GM12878 (cell line): ENCODE data around the gene C22orf42. TPM values are rescaled to one million over a fixed set of nuclear protein-coding genes. Genes with fewer than 3 reads are reported as not detected.

Experiments used
- ATF7 ChIP-seq: fragments of 450-650 bp; IDR thresholded peaks from 2 replicates; pipeline ENCODE4 v1.6.1; 2016; ENCODE audit warnings: low read depth, mild to moderate bottlenecking
- BCL11A ChIP-seq: IDR thresholded peaks from 2 replicates; pipeline ENCODE4 v1.6.1; 2011; ENCODE audit warnings: low read depth, low read length
- DPF2 ChIP-seq: fragments of 450-650 bp; IDR thresholded peaks from 2 replicates; pipeline ENCODE4 v1.6.1; 2017; ENCODE audit warnings: mild to moderate bottlenecking
- MTA2 ChIP-seq: fragments of 450-650 bp; IDR thresholded peaks from 2 replicates; pipeline ENCODE4 v1.6.1; 2016; ENCODE audit warnings: low read depth, mild to moderate bottlenecking, moderate library complexity
- NR2F1 ChIP-seq: fragments of 450-650 bp; conservative IDR thresholded peaks from 2 replicates; pipeline ENCODE4 v1.6.1; 2017; ENCODE audit warnings: mild to moderate bottlenecking
- POLR2AphosphoS5 ChIP-seq: IDR thresholded peaks from 2 replicates; pipeline ENCODE4 v1.6.1; 2011; ENCODE audit warnings: mild to moderate bottlenecking, low read length, inconsistent platforms
- polyA plus RNA-seq, 11 experiments: library from polyadenylated mRNA; depleted of rRNA in 4 of 11; unstranded in 6 of 11; stranded (reverse) in 5 of 11; fragments of >200 nt; fragmentation: Nextera tagmentation in 4 of 11; fragmentation: Illumina TruSeq in 1 of 11; extraction: Ambion mirVana in 4 of 11; extraction: Trizol in 1 of 11; gene quantifications; 1 replicate in 1 of 11; 2 replicates in 10 of 11; pipeline versions ENCODE4 v1.2.1 to v1.2.3, GENCODE V29; 2011 to 2016; ENCODE audit warnings: inconsistent platforms in 2 of 11, missing spikeins in 2 of 11, low read depth in 1 of 11
- total RNA-seq, 4 experiments: library from RNA; depleted of rRNA in 3 of 4; stranded (reverse); fragments of >200 nt in 3 of 4; fragmentation: Illumina TruSeq in 1 of 4; extraction: Trizol in 1 of 4; gene quantifications; 2 replicates each; pipeline versions ENCODE4 v1.2.1 to v1.2.3, GENCODE V29; 2013 to 2021
- TF ChIP-seq, protein P1 (sequence below): fragments of 450-650 bp; IDR thresholded peaks from 2 replicates; pipeline ENCODE4 v1.6.1; 2018; ENCODE audit warnings: mild to moderate bottlenecking, low read depth, moderate library complexity; ENCODE audit not compliant: partially characterized antibody
- TF ChIP-seq, protein P2 (sequence below): fragments of 150-350 bp; IDR thresholded peaks from 2 replicates; pipeline ENCODE4 v1.6.1; 2016; ENCODE audit warnings: low read depth, low read length
- TF ChIP-seq, protein P3 (sequence below): fragments of 450-650 bp; formaldehyde crosslinking; IDR thresholded peaks from 2 replicates; pipeline ENCODE4 v1.5.0; 2022; ENCODE audit warnings: mild to moderate bottlenecking, missing genetic modification characterization
- TF ChIP-seq, protein P4 (sequence below): fragments of 450-650 bp; IDR thresholded peaks from 2 replicates; pipeline ENCODE4 v1.6.1; 2016; ENCODE audit warnings: mild to moderate bottlenecking

Gene C22orf42
- total and polyA plus RNA-seq, 10 of the 15 experiments (the other 5 are each of a cell fraction or from before 2014, with no cell fraction given), result not detected

DNA sequence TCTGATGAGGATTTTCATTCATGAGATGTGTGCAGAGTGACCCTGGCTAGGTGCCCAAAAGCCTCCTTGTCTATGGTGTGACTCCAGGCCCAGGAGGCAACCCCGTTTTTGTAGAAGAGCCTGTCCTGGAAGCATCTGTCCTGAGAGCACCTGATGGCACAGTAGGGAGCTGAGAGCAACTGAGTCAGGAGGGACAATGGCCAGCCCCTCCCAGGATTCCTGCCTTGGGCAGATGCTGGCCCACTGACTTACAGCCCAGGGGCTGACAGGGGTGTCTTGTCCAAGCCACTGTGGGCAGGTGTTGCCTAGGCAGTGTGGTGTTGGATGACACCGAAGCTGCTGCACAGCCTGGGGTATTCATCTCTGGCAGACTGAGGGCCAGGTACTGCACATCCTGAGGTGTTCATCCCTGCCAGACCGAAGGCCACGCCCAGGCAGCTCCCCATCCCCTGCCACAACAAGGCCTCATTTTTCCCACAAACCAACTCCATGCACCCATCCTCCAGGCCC lies 48.9 kb upstream of the C22orf42 start (continued):
- TF ChIP-seq, protein P1, sequence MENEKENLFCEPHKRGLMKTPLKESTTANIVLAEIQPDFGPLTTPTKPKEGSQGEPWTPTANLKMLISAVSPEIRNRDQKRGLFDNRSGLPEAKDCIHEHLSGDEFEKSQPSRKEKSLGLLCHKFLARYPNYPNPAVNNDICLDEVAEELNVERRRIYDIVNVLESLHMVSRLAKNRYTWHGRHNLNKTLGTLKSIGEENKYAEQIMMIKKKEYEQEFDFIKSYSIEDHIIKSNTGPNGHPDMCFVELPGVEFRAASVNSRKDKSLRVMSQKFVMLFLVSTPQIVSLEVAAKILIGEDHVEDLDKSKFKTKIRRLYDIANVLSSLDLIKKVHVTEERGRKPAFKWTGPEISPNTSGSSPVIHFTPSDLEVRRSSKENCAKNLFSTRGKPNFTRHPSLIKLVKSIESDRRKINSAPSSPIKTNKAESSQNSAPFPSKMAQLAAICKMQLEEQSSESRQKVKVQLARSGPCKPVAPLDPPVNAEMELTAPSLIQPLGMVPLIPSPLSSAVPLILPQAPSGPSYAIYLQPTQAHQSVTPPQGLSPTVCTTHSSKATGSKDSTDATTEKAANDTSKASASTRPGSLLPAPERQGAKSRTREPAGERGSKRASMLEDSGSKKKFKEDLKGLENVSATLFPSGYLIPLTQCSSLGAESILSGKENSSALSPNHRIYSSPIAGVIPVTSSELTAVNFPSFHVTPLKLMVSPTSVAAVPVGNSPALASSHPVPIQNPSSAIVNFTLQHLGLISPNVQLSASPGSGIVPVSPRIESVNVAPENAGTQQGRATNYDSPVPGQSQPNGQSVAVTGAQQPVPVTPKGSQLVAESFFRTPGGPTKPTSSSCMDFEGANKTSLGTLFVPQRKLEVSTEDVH, result no peak
- TF ChIP-seq DPF2, result no peak
- no peak for TF ChIP-seq BCL11A
- TF ChIP-seq, protein P2, sequence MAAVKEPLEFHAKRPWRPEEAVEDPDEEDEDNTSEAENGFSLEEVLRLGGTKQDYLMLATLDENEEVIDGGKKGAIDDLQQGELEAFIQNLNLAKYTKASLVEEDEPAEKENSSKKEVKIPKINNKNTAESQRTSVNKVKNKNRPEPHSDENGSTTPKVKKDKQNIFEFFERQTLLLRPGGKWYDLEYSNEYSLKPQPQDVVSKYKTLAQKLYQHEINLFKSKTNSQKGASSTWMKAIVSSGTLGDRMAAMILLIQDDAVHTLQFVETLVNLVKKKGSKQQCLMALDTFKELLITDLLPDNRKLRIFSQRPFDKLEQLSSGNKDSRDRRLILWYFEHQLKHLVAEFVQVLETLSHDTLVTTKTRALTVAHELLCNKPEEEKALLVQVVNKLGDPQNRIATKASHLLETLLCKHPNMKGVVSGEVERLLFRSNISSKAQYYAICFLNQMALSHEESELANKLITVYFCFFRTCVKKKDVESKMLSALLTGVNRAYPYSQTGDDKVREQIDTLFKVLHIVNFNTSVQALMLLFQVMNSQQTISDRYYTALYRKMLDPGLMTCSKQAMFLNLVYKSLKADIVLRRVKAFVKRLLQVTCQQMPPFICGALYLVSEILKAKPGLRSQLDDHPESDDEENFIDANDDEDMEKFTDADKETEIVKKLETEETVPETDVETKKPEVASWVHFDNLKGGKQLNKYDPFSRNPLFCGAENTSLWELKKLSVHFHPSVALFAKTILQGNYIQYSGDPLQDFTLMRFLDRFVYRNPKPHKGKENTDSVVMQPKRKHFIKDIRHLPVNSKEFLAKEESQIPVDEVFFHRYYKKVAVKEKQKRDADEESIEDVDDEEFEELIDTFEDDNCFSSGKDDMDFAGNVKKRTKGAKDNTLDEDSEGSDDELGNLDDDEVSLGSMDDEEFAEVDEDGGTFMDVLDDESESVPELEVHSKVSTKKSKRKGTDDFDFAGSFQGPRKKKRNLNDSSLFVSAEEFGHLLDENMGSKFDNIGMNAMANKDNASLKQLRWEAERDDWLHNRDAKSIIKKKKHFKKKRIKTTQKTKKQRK, result no peak
- no peak for TF ChIP-seq NR2F1
- TF ChIP-seq, protein P3, sequence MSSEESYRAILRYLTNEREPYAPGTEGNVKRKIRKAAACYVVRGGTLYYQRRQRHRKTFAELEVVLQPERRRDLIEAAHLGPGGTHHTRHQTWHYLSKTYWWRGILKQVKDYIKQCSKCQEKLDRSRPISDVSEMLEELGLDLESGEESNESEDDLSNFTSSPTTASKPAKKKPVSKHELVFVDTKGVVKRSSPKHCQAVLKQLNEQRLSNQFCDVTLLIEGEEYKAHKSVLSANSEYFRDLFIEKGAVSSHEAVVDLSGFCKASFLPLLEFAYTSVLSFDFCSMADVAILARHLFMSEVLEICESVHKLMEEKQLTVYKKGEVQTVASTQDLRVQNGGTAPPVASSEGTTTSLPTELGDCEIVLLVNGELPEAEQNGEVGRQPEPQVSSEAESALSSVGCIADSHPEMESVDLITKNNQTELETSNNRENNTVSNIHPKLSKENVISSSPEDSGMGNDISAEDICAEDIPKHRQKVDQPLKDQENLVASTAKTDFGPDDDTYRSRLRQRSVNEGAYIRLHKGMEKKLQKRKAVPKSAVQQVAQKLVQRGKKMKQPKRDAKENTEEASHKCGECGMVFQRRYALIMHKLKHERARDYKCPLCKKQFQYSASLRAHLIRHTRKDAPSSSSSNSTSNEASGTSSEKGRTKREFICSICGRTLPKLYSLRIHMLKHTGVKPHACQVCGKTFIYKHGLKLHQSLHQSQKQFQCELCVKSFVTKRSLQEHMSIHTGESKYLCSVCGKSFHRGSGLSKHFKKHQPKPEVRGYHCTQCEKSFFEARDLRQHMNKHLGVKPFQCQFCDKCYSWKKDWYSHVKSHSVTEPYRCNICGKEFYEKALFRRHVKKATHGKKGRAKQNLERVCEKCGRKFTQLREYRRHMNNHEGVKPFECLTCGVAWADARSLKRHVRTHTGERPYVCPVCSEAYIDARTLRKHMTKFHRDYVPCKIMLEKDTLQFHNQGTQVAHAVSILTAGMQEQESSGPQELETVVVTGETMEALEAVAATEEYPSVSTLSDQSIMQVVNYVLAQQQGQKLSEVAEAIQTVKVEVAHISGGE, result no peak
- TF ChIP-seq, protein P4, sequence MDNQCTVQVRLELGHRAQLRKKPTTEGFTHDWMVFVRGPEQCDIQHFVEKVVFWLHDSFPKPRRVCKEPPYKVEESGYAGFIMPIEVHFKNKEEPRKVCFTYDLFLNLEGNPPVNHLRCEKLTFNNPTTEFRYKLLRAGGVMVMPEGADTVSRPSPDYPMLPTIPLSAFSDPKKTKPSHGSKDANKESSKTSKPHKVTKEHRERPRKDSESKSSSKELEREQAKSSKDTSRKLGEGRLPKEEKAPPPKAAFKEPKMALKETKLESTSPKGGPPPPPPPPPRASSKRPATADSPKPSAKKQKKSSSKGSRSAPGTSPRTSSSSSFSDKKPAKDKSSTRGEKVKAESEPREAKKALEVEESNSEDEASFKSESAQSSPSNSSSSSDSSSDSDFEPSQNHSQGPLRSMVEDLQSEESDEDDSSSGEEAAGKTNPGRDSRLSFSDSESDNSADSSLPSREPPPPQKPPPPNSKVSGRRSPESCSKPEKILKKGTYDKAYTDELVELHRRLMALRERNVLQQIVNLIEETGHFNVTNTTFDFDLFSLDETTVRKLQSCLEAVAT, result no peak
- no peak for TF ChIP-seq MTA2
- no peak for TF ChIP-seq POLR2AphosphoS5
- TF ChIP-seq ATF7, result no peak
